Fibroblast of peridontal ligament (primary cell): Measurements from ENCODE around the gene AQP6.
A peak's percentile ranks its signal among the peaks of the same experiment; 100 is the strongest.

Experiments used
- DNase-seq: peaks from one replicate; pipeline ENCODE4 v3.0.0-alpha.2; 2010; ENCODE audit errors: extremely low read depth

The AQP6 gene

GRCh38 chr12:49955899-49956662 lies 16.7 kb upstream of the AQP6 start:
- no peak for DNase-seq

- no peak for DNase-seq
These were observed 15.8 kb upstream of the AQP6 start for GRCh38 chr12:49956663-49957569.

- no peak for DNase-seq
These were observed 15.2 kb upstream of the AQP6 start for GRCh38 chr12:49957570-49957967.

- DNase-seq, result no peak
These were observed 12.9 kb upstream of the AQP6 start for GRCh38 chr12:49959685-49960473.

GRCh38 chr12:49960474-49961110 lies 12.2 kb upstream of the AQP6 start:
- no peak for DNase-seq

GRCh38 chr12:49961111-49961922 lies 11.4 kb upstream of the AQP6 start, which contains the start of gene AQP5:
AQP5 (plus strand) TSS chr12:49961872; CDS start chr12:49962018, 146 bp downstream.
- no peak for DNase-seq

GRCh38 chr12:49961993-49962764 lies 10.6 kb upstream of the AQP6 start:
- DNase-seq, result no peak

GRCh38 chr12:49962861-49963765 lies 9.6 kb upstream of the AQP6 start:
- DNase-seq, result no peak

GRCh38 chr12:49963976-49964815 lies 8.6 kb upstream of the AQP6 start:
- no peak for DNase-seq

GRCh38 chr12:49964849-49965624 lies 7.7 kb upstream of the AQP6 start:
- no peak for DNase-seq

- no peak for DNase-seq
These were observed 6.9 kb upstream of the AQP6 start for GRCh38 chr12:49965836-49966235.

- DNase-seq, result no peak
These were observed 6.2 kb upstream of the AQP6 start for GRCh38 chr12:49966511-49967041.

GRCh38 chr12:49967042-49967776 lies 5.5 kb upstream of the AQP6 start:
- peak; percentile 81 for DNase-seq

GRCh38 chr12:49967777-49968250 lies 4.9 kb upstream of the AQP6 start:
- DNase-seq, result no peak

- DNase-seq, result no peak
These were observed 4.3 kb upstream of the AQP6 start for GRCh38 chr12:49968471-49968870.

GRCh38 chr12:49969027-49969426 lies 3.7 kb upstream of the AQP6 start:
- no peak for DNase-seq
